Measurements from ENCODE around the gene SLC34A1.

DNA sequence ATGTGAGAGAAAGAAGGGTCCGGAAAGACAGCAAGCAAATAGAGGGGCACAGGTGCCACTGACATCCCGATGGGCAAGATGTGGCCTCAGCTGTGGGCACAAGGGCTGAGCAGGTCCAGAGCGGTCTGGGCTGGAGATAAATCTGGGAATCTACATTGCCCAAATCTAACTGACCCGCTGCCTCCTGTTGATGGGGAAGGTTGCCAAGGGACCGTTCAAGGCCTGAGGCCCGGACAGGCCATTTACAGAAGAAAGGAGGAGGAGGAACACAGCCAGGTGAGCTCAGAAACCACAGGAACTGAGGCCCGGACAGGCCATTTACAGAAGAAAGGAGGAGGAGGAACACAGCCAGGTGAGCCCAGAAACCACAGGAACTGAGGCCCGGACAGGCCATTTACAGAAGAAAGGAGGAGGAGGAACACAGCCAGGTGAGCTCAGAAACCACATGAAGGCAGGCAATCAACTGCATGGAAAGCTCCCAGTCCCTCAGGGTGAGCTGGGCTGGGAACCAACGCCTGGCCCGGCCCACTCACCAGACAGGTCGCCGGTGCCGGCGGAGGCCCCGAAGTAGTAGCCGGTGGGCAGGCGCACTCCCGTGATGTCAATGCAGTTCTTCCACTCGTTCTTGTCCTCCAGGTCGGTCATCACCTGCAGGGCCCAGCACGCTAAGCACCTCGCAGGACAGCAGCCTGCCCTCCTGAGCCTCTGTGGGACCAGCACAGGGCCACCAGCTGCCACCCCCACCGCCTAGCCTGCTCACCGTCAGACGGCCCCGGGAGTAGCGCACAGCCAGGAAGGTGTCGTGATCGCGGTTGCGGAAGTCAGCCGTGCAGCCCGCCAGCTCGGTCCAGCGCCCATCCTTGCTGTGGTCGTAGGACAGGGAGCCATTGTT lies 47.4 kb upstream of the SLC34A1 start:
- TF ChIP-seq, protein P1, sequence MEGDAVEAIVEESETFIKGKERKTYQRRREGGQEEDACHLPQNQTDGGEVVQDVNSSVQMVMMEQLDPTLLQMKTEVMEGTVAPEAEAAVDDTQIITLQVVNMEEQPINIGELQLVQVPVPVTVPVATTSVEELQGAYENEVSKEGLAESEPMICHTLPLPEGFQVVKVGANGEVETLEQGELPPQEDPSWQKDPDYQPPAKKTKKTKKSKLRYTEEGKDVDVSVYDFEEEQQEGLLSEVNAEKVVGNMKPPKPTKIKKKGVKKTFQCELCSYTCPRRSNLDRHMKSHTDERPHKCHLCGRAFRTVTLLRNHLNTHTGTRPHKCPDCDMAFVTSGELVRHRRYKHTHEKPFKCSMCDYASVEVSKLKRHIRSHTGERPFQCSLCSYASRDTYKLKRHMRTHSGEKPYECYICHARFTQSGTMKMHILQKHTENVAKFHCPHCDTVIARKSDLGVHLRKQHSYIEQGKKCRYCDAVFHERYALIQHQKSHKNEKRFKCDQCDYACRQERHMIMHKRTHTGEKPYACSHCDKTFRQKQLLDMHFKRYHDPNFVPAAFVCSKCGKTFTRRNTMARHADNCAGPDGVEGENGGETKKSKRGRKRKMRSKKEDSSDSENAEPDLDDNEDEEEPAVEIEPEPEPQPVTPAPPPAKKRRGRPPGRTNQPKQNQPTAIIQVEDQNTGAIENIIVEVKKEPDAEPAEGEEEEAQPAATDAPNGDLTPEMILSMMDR (conservative IDR thresholded peaks at IDR 0.05; ENCODE audit: low read depth, low read length), result no peak
- no peak for TF ChIP-seq EZH2 (IDR thresholded peaks at IDR 0.05; ENCODE audit: borderline replicate concordance, low read depth, low read length, poor library complexity, severe bottlenecking)

All from A673 (cell line).